T-helper 17 cell (primary cell): ENCODE data around the gene OR2T5. TPM values are rescaled to one million over a fixed set of nuclear protein-coding genes. Genes with fewer than 3 reads are reported as not detected.
"Not testable (repeated sequence)": the region's sequence is repeated elsewhere in the genome, so short reads cannot be mapped to it uniquely, and the experiment has no call there.

Experiments
- ATAC-seq: fragments of 150-1000 bp; cut with Tn5 transposase; 2 replicates; pipeline ENCODE4 v1.10.0; 2021; ENCODE audit warnings: mild to moderate bottlenecking, moderate library complexity
- DNase-seq, 3 donors: peaks; one replicate each; pipeline versions ENCODE4 v3.0.0 to v3.0.0-alpha.2; 2020 to 2021
- H3K9me3 ChIP-seq: one replicate; pipeline ENCODE4 v1.7.0; 2013; ENCODE audit warnings: low read length, mild to moderate bottlenecking; ENCODE audit not compliant: control insufficient read depth, poor library complexity, severe bottlenecking
- H3K27ac Mint-ChIP-seq: one replicate; pipeline ENCODE4 v1.8.0; 2022; ENCODE audit warnings: mild to moderate bottlenecking, moderate library complexity, mixed read lengths
- H3K27me3 Mint-ChIP-seq: one replicate; pipeline ENCODE4 v1.8.0; 2022; ENCODE audit warnings: mixed read lengths
- H3K36me3 Mint-ChIP-seq: one replicate; pipeline ENCODE4 v1.8.0; 2022; ENCODE audit warnings: low read depth, mixed read lengths
- H3K4me1 Mint-ChIP-seq: one replicate; pipeline ENCODE4 v1.8.0; 2022; ENCODE audit warnings: mild to moderate bottlenecking, mixed read lengths
- H3K4me3 Mint-ChIP-seq: one replicate; pipeline ENCODE4 v1.8.0; 2022; ENCODE audit warnings: mild to moderate bottlenecking, moderate library complexity, mixed read lengths
- total RNA-seq, 4 donors: library from RNA in 2 of 4; stranded (reverse) in 2 of 4; gene quantifications; one replicate each; pipeline ENCODE4 v1.2.3 and lab custom pipeline; 2022 to 2026

OR2T5 gene
- total RNA-seq, 2 donors from 2014 or later: not detected

- H3K36me3 Mint-ChIP-seq, H3K27ac Mint-ChIP-seq, ATAC-seq, DNase-seq, H3K4me3 Mint-ChIP-seq, H3K27me3 Mint-ChIP-seq, H3K4me1 Mint-ChIP-seq, H3K9me3 ChIP-seq: not testable (repeated sequence)
Measured at GRCh38 chr1:248459117-248459516, 29.3 kb upstream of the OR2T5 start.

GRCh38 chr1:248471154-248471553 is 17.2 kb upstream of the OR2T5 start:
- no peaks in the 10 kb centered on the region for H3K9me3 ChIP-seq
- no peak for DNase-seq
- Mint-ChIP-seq H3K4me3 (no peak overlapping the region), H3K27ac (no peak overlapping the region), H3K27me3 (no peaks in the 10 kb centered on the region), H3K36me3 (peaks cover 3% of the 10 kb centered on the region), H3K4me1 (peaks cover 7% of the 10 kb centered on the region)
- no peak for ATAC-seq

- not testable (repeated sequence) for ATAC-seq, H3K27me3 Mint-ChIP-seq, H3K4me3 Mint-ChIP-seq, H3K4me1 Mint-ChIP-seq, DNase-seq, H3K36me3 Mint-ChIP-seq, H3K9me3 ChIP-seq, H3K27ac Mint-ChIP-seq
Measured at GRCh38 chr1:248472111-248472510, 16.3 kb upstream of the OR2T5 start.

GRCh38 chr1:248473051-248473450 is 15.3 kb upstream of the OR2T5 start, which contains the start of gene OR2T3:
Gene OR2T3, plus strand, starts transcription at chr1:248473351. Its CDS starts 0 bp downstream, at chr1:248473351.
- not testable (repeated sequence) for H3K27me3 Mint-ChIP-seq, DNase-seq, H3K27ac Mint-ChIP-seq, ATAC-seq, H3K9me3 ChIP-seq, H3K4me3 Mint-ChIP-seq, H3K4me1 Mint-ChIP-seq, H3K36me3 Mint-ChIP-seq

GRCh38 chr1:248475660-248476059 is 12.7 kb upstream of the OR2T5 start:
- ATAC-seq, H3K27ac Mint-ChIP-seq, H3K36me3 Mint-ChIP-seq, H3K27me3 Mint-ChIP-seq, H3K4me1 Mint-ChIP-seq, H3K9me3 ChIP-seq, H3K4me3 Mint-ChIP-seq, DNase-seq: not testable (repeated sequence)

GRCh38 chr1:248481686-248482579 is 6.5 kb upstream of the OR2T5 start:
- DNase-seq, H3K27me3 Mint-ChIP-seq, H3K36me3 Mint-ChIP-seq, H3K9me3 ChIP-seq: not testable (repeated sequence)
- Mint-ChIP-seq H3K4me1 (peaks cover 11% of the 10 kb centered on the region), H3K27ac (peak overlapping the region; percentile 96), H3K4me3 (peak overlapping the region; percentile 98)
- peak; percentile 87 for ATAC-seq

GRCh38 chr1:248496661-248497060 is 8.3 kb downstream of the OR2T5 start:
- H3K27me3 Mint-ChIP-seq, H3K36me3 Mint-ChIP-seq, H3K9me3 ChIP-seq, DNase-seq, H3K27ac Mint-ChIP-seq, ATAC-seq, H3K4me3 Mint-ChIP-seq, H3K4me1 Mint-ChIP-seq: not testable (repeated sequence)

GRCh38 chr1:248500305-248501035 is 12.1 kb downstream of the OR2T5 start:
- not testable (repeated sequence) for H3K4me1 Mint-ChIP-seq, ATAC-seq, H3K27me3 Mint-ChIP-seq, H3K9me3 ChIP-seq, H3K4me3 Mint-ChIP-seq, H3K27ac Mint-ChIP-seq, DNase-seq, H3K36me3 Mint-ChIP-seq

- not testable (repeated sequence) for ATAC-seq, H3K27ac Mint-ChIP-seq, H3K4me3 Mint-ChIP-seq, H3K4me1 Mint-ChIP-seq, DNase-seq, H3K36me3 Mint-ChIP-seq, H3K9me3 ChIP-seq, H3K27me3 Mint-ChIP-seq
Measured at GRCh38 chr1:248507773-248508172, 19.4 kb downstream of the OR2T5 start, which contains the start of gene OR2G6. Gene OR2G6, plus strand, starts transcription at chr1:248508073. Its CDS starts 13,574 bp downstream, at chr1:248521647.

- DNase-seq, H3K9me3 ChIP-seq, H3K36me3 Mint-ChIP-seq, H3K4me1 Mint-ChIP-seq, ATAC-seq, H3K27me3 Mint-ChIP-seq, H3K4me3 Mint-ChIP-seq, H3K27ac Mint-ChIP-seq: not testable (repeated sequence)
Measured at GRCh38 chr1:248510217-248510616, 21.8 kb downstream of the OR2T5 start.

GRCh38 chr1:248521856-248522255 is 33.5 kb downstream of the OR2T5 start:
- no peak overlapping the region for H3K27ac Mint-ChIP-seq
- no peaks in the 10 kb centered on the region for H3K4me1 Mint-ChIP-seq
- ATAC-seq: no peak
- H3K27me3 Mint-ChIP-seq: no peaks in the 10 kb centered on the region
- H3K4me3 Mint-ChIP-seq: no peak overlapping the region
- no peaks in the 10 kb centered on the region for H3K9me3 ChIP-seq
- DNase-seq: no peak
- H3K36me3 Mint-ChIP-seq: peaks cover 2% of the 10 kb centered on the region

GRCh38 chr1:248537449-248537848 is 49.1 kb downstream of the OR2T5 start:
- H3K4me3 Mint-ChIP-seq, DNase-seq, H3K27ac Mint-ChIP-seq, H3K4me1 Mint-ChIP-seq, ATAC-seq, H3K36me3 Mint-ChIP-seq, H3K27me3 Mint-ChIP-seq, H3K9me3 ChIP-seq: not testable (repeated sequence)
